Tibial nerve (tissue), 3 donors: ENCODE measurements around the gene CDK16.
A peak's percentile ranks its signal among the peaks of the same experiment; 100 is the strongest.

ENCODE experiments used
- CTCF ChIP-seq, 5 experiments: fragments of 200-600 bp in 3 of 5; fragments of 450-650 bp in 2 of 5; sonication (generic) in 3 of 5; IDR thresholded peaks; one replicate each; pipeline ENCODE4 v1.5.1; 2016 to 2019; ENCODE audit warnings: antibody characterized with exemption in 5 of 5, mild to moderate bottlenecking in 3 of 5, moderate library complexity in 2 of 5
- POLR2A ChIP-seq, 2 donors: fragments of 450-650 bp; IDR thresholded peaks; one replicate each; pipeline ENCODE4 v1.6.1; 2017; ENCODE audit warnings: antibody characterized with exemption in 2 of 2, mild to moderate bottlenecking in 2 of 2, moderate library complexity in 2 of 2

- peak in 1 of 2 donors; percentile 36 for TF ChIP-seq POLR2A (IDR thresholded peaks at IDR 0.05)
- peak in 1 of 5 experiments; percentile 10 for TF ChIP-seq CTCF (IDR thresholded peaks at IDR 0.05)
These were observed 27.8 kb upstream of the CDK16 start for GRCh38 chrX:47190445-47191269.
